GM21529 (cell line): ENCODE measurements around the gene TBK1.
"Not testable (repeated sequence)": the region's sequence is repeated elsewhere in the genome, so short reads cannot be mapped to it uniquely, and the experiment has no call there.

Experiments used
- ATAC-seq: cut with Tn5 transposase; IDR thresholded peaks from one replicate; pipeline ENCODE4 v1.9.1; 2021; ENCODE audit not compliant: unreplicated experiment

TBK1 gene

GRCh38 chr12:64494998-64495729 is 43.2 kb downstream of the TBK1 start:
- ATAC-seq = no peak

GRCh38 chr12:64496839-64497400 is 45.0 kb downstream of the TBK1 start:
- no peak for ATAC-seq

- no peak for ATAC-seq
Measured at GRCh38 chr12:64497484-64497883, 45.6 kb downstream of the TBK1 start.

- ATAC-seq = no peak
Measured at GRCh38 chr12:64497903-64498302, 46.0 kb downstream of the TBK1 start.

- no peak for ATAC-seq
Measured at GRCh38 chr12:64500394-64500793, 48.5 kb downstream of the TBK1 start.

- ATAC-seq = no peak
Measured at GRCh38 chr12:64501486-64501885, 49.6 kb downstream of the TBK1 start.

GRCh38 chr12:64506955-64507354 is 55.0 kb downstream of the TBK1 start:
- no peak for ATAC-seq

- ATAC-seq = no peak
Measured at GRCh38 chr12:64510667-64511066, 58.7 kb downstream of the TBK1 start.

GRCh38 chr12:64518396-64518795 is 66.5 kb downstream of the TBK1 start:
- ATAC-seq = no peak

GRCh38 chr12:64521833-64522232 is 69.9 kb downstream of the TBK1 start:
- no peak for ATAC-seq

GRCh38 chr12:64522316-64522715 is 70.4 kb downstream of the TBK1 start:
- ATAC-seq = no peak

GRCh38 chr12:64522807-64523206 is 70.9 kb downstream of the TBK1 start:
- ATAC-seq = no peak

GRCh38 chr12:64523565-64524444 is 71.9 kb downstream of the TBK1 start:
- ATAC-seq = not testable (repeated sequence)

GRCh38 chr12:64525461-64526160 is 73.7 kb downstream of the TBK1 start:
- ATAC-seq = no peak

GRCh38 chr12:64526859-64527258 is 74.9 kb downstream of the TBK1 start:
- ATAC-seq = no peak

GRCh38 chr12:64528616-64529015 is 76.7 kb downstream of the TBK1 start:
- no peak for ATAC-seq

GRCh38 chr12:64530566-64530965 is 78.6 kb downstream of the TBK1 start:
- no peak for ATAC-seq

GRCh38 chr12:64531665-64532334 is 79.9 kb downstream of the TBK1 start:
- ATAC-seq = peak; percentile 55

GRCh38 chr12:64532734-64533351 is 80.9 kb downstream of the TBK1 start:
- no peak for ATAC-seq

- no peak for ATAC-seq
Measured at GRCh38 chr12:64534672-64535199, 82.8 kb downstream of the TBK1 start.
